DMS153 treated with DMSO at 0.1 percent for 48 hours (cell line): ENCODE data around the gene KCNK17.

Experiments
- DNase-seq: peaks from one replicate; lab custom pipeline; 2025; ENCODE audit not compliant: unreplicated experiment; lab: John Stamatoyannopoulos, UW

The KCNK17 gene

GRCh38 chr6:39269961-39270360, 44.3 kb downstream of the KCNK17 start:
- DNase-seq: no peak

- DNase-seq: no peak
These were observed 45.5 kb downstream of the KCNK17 start for GRCh38 chr6:39268721-39269120.

- DNase-seq: no peak
These were observed 46.0 kb downstream of the KCNK17 start for GRCh38 chr6:39268171-39268570.

- DNase-seq: no peak
These were observed 47.4 kb downstream of the KCNK17 start for GRCh38 chr6:39266782-39267355.

GRCh38 chr6:39266375-39266774, 47.8 kb downstream of the KCNK17 start:
- peak; percentile 64 for DNase-seq

GRCh38 chr6:39263303-39264037, 50.7 kb downstream of the KCNK17 start:
- no peak for DNase-seq

- no peak for DNase-seq
These were observed 52.5 kb downstream of the KCNK17 start for GRCh38 chr6:39261751-39262150.

GRCh38 chr6:39260953-39261352, 53.3 kb downstream of the KCNK17 start:
- DNase-seq: no peak

GRCh38 chr6:39260456-39260855, 53.8 kb downstream of the KCNK17 start:
- DNase-seq: no peak

GRCh38 chr6:39256294-39256940, 57.8 kb downstream of the KCNK17 start:
- no peak for DNase-seq

- no peak for DNase-seq
These were observed 59.2 kb downstream of the KCNK17 start for GRCh38 chr6:39254999-39255535.

GRCh38 chr6:39251406-39251805, 62.8 kb downstream of the KCNK17 start:
- peak; percentile 51 for DNase-seq

- no peak for DNase-seq
These were observed 63.7 kb downstream of the KCNK17 start for GRCh38 chr6:39250507-39250906.

GRCh38 chr6:39249278-39249677, 64.9 kb downstream of the KCNK17 start:
- DNase-seq: no peak
